Mesenchymal stem cell (in vitro differentiated cells and primary cell): ENCODE measurements around the gene SSBP1. TPM values are rescaled to one million over a fixed set of nuclear protein-coding genes. Genes with fewer than 3 reads are reported as not detected.

Experiments
- DNase-seq: peaks from one replicate; pipeline ENCODE4 v3.0.0-alpha.2; 2013
- H2AFZ ChIP-seq: one replicate; pipeline ENCODE4 v1.6.1; 2013; ENCODE audit warnings: low read depth, mild to moderate bottlenecking, control low read depth, inconsistent platforms, low read length, moderate library complexity
- H2AK5ac ChIP-seq: 2 replicates; pipeline ENCODE4 v1.6.1; 2013; ENCODE audit warnings: low read length, moderate library complexity, mild to moderate bottlenecking, inconsistent platforms; ENCODE audit not compliant: severe bottlenecking
- H2BK120ac ChIP-seq: one replicate; pipeline ENCODE4 v1.6.1; 2013; ENCODE audit warnings: low read depth, mild to moderate bottlenecking, inconsistent platforms, low read length, moderate library complexity
- H2BK12ac ChIP-seq, 2 experiments: one replicate each; pipeline ENCODE4 v1.6.1; 2013; ENCODE audit warnings: inconsistent platforms in 2 of 2, low read length in 2 of 2, mild to moderate bottlenecking in 2 of 2, moderate library complexity in 2 of 2, control low read depth in 1 of 2
- H2BK15ac ChIP-seq: one replicate; pipeline ENCODE4 v1.6.1; 2013; ENCODE audit warnings: mild to moderate bottlenecking, low read depth, inconsistent platforms; ENCODE audit not compliant: poor library complexity, severe bottlenecking
- H2BK5ac ChIP-seq: 2 replicates; pipeline ENCODE4 v1.6.1; 2013; ENCODE audit warnings: low read depth, mild to moderate bottlenecking, low read length, control low read depth, inconsistent platforms; ENCODE audit not compliant: poor library complexity, severe bottlenecking
- H3K14ac ChIP-seq, 2 experiments: one replicate each; pipeline ENCODE4 v1.6.1; 2013; ENCODE audit warnings: inconsistent platforms in 2 of 2, low read length in 2 of 2, control low read depth in 1 of 2, mild to moderate bottlenecking in 1 of 2, moderate library complexity in 1 of 2
- H3K18ac ChIP-seq, 2 experiments: one replicate each; pipeline ENCODE4 v1.6.1; 2013; ENCODE audit warnings: inconsistent platforms in 2 of 2, low read length in 2 of 2, control low read depth in 1 of 2, low read depth in 1 of 2, mild to moderate bottlenecking in 1 of 2
- H3K23ac ChIP-seq, 2 experiments: one replicate each; pipeline ENCODE4 v1.6.1; 2013; ENCODE audit warnings: inconsistent platforms in 2 of 2, low read length in 2 of 2, mild to moderate bottlenecking in 2 of 2, moderate library complexity in 2 of 2, control low read depth in 1 of 2
- H3K27ac ChIP-seq: 2 replicates; pipeline ENCODE4 v1.5.1; 2013; ENCODE audit warnings: mild to moderate bottlenecking, moderate library complexity, low read length, control low read depth, inconsistent platforms; ENCODE audit not compliant: poor library complexity, severe bottlenecking
- H3K27me3 ChIP-seq, 2 experiments: 2 replicates each; pipeline versions ENCODE4 v1.6.1 to v1.7.0; 2013; ENCODE audit warnings: low read length in 2 of 2, mild to moderate bottlenecking in 2 of 2, moderate library complexity in 2 of 2, control low read depth in 1 of 2, inconsistent platforms in 1 of 2; ENCODE audit not compliant: control insufficient read depth in 1 of 2, insufficient read depth in 1 of 2
- H3K36me3 ChIP-seq, 2 experiments: 2 replicates each; pipeline versions ENCODE4 v1.6.1 to v1.7.0; 2013; ENCODE audit warnings: low read length in 2 of 2, control low read depth in 1 of 2, inconsistent platforms in 1 of 2, low read depth in 1 of 2, mild to moderate bottlenecking in 1 of 2; ENCODE audit not compliant: insufficient read depth in 2 of 2, control insufficient read depth in 1 of 2
- H3K4ac ChIP-seq, 2 experiments: one replicate each; pipeline ENCODE4 v1.6.1; 2013; ENCODE audit warnings: inconsistent platforms in 2 of 2, low read length in 2 of 2, mild to moderate bottlenecking in 2 of 2, moderate library complexity in 2 of 2, control low read depth in 1 of 2, low read depth in 1 of 2
- H3K4me1 ChIP-seq: 2 replicates; pipeline ENCODE4 v1.6.1; 2013; ENCODE audit warnings: low read depth, low read length, control low read depth; ENCODE audit not compliant: control insufficient read depth, insufficient read depth
- H3K4me2 ChIP-seq: 2 replicates; pipeline ENCODE4 v1.6.1; 2013; ENCODE audit warnings: low read length, mild to moderate bottlenecking, inconsistent platforms; ENCODE audit not compliant: poor library complexity, severe bottlenecking
- H3K4me3 ChIP-seq, 2 experiments: 2 replicates each; pipeline versions ENCODE4 v1.5.1 to v1.7.0; 2013; ENCODE audit warnings: low read length in 2 of 2, mild to moderate bottlenecking in 2 of 2, control low read depth in 1 of 2, low read depth in 1 of 2; ENCODE audit not compliant: insufficient read depth in 1 of 2
- H3K79me1 ChIP-seq: replicated peaks from 2 replicates; pipeline ENCODE4 v1.6.1; 2013; ENCODE audit warnings: mild to moderate bottlenecking, control low read depth, low read length, inconsistent platforms; ENCODE audit not compliant: poor library complexity, severe bottlenecking
- H3K9ac ChIP-seq: 2 replicates; pipeline ENCODE4 v1.7.0; 2013; ENCODE audit warnings: mild to moderate bottlenecking, low read length, moderate library complexity
- H3K9me3 ChIP-seq: 2 replicates; pipeline ENCODE4 v1.7.0; 2013; ENCODE audit warnings: mild to moderate bottlenecking, low read length; ENCODE audit not compliant: control insufficient read depth
- H4K8ac ChIP-seq: one replicate; pipeline ENCODE4 v1.6.1; 2013; ENCODE audit warnings: inconsistent platforms, mild to moderate bottlenecking, low read length, moderate library complexity
- H4K91ac ChIP-seq: one replicate; pipeline ENCODE4 v1.6.1; 2013; ENCODE audit warnings: mild to moderate bottlenecking, low read length, inconsistent platforms
- WGBS: methylation state at CpG from one replicate; pipeline ENCODE4 v1.1.7; 2013; ENCODE audit warnings: mixed read lengths; 5-methylcytosine and 5-hydroxymethylcytosine counted together
- small RNA-seq: library from polyadenylated mRNA; stranded (forward); fragments of <200 nt; extraction: miRNeasy Mini kit (QIAGEN cat#:217004); gene quantifications from one replicate; pipeline ENCODE3, GENCODE V24; 2013; ENCODE audit warnings: low read depth

The SSBP1 gene

GRCh38 chr7:141788296-141788695, 50.1 kb downstream of the SSBP1 start:
- no peak overlapping the region for H3K14ac ChIP-seq
- no peak overlapping the region for H2AK5ac ChIP-seq
- H3K79me1 ChIP-seq = peaks cover 12% of the 10 kb centered on the region
- H3K36me3 ChIP-seq = peaks cover 15 to 20% of the 10 kb centered on the region in 2 experiments
- no peak overlapping the region for H2BK120ac ChIP-seq
- H3K4me1 ChIP-seq = peaks cover 1% of the 10 kb centered on the region
- no peak overlapping the region for H2BK5ac ChIP-seq
- H2BK12ac ChIP-seq = no peak overlapping the region
- peak overlapping the region; percentile 50 for H4K8ac ChIP-seq
- H3K27me3 ChIP-seq = no peaks in the 10 kb centered on the region
- H3K9me3 ChIP-seq = no peaks in the 10 kb centered on the region
- H4K91ac ChIP-seq = no peak overlapping the region
- no peak overlapping the region for H2AFZ ChIP-seq
- no peak overlapping the region for H3K4me2 ChIP-seq
- H3K9ac ChIP-seq = no peak overlapping the region
- H3K18ac ChIP-seq = no peak overlapping the region
- no peak overlapping the region for H2BK15ac ChIP-seq
- 100% methylated on average over 1 of the region's 2 CpGs for WGBS
- no peak for DNase-seq
- no peak overlapping the region for H3K23ac ChIP-seq
- H3K27ac ChIP-seq = no peak overlapping the region
- no peak overlapping the region for H3K4me3 ChIP-seq
- no peak overlapping the region for H3K4ac ChIP-seq

- Histone ChIP-seq H3K4ac (no peak within 1 kb of the TSS), H3K18ac (no peak within 1 kb of the TSS), H2BK120ac (no peak within 1 kb of the TSS)
Measured at GRCh38 chr7:141789917-141790316, 51.8 kb downstream of the SSBP1 start, which contains the start of gene TAS2R5. TSS of gene TAS2R5 (plus strand) at chr7:141790217. CDS start at chr7:141790362, 145 bp downstream.

GRCh38 chr7:141792526-141792925, 54.4 kb downstream of the SSBP1 start:
- Histone ChIP-seq H2AK5ac (no peak overlapping the region), H3K27ac (no peak overlapping the region), H4K8ac (no peak overlapping the region), H3K9me3 (no peaks in the 10 kb centered on the region), H3K4me1 (no peaks in the 10 kb centered on the region), H3K23ac (no peak overlapping the region), H3K18ac (no peak overlapping the region), H3K4ac (no peak overlapping the region), H2AFZ (no peak overlapping the region), H2BK5ac (no peak overlapping the region), H2BK120ac (no peak overlapping the region), H3K14ac (no peak overlapping the region), H3K36me3 (peaks cover 13 to 23% of the 10 kb centered on the region in 2 experiments), H2BK12ac (no peak overlapping the region), H2BK15ac (no peak overlapping the region), H3K79me1 (peaks cover 2% of the 10 kb centered on the region), H3K27me3 (no peaks in the 10 kb centered on the region), H4K91ac (no peak overlapping the region), H3K4me2 (no peak overlapping the region), H3K4me3 (no peak overlapping the region), H3K9ac (no peak overlapping the region)
- no CpG with 5 or more reads among the region's 2 CpGs for WGBS
- no peak for DNase-seq

More at GRCh38 chr7:141789917-141790316, 51.8 kb downstream of the SSBP1 start, which contains the start of gene TAS2R5:
- H3K4me1 ChIP-seq = peaks cover 1% of the 10 kb centered on the region
- DNase-seq = no peak
- H2BK5ac ChIP-seq = no peak within 1 kb of the TSS
- no peak within 1 kb of the TSS for H2BK12ac ChIP-seq
- no peak within 1 kb of the TSS for H4K8ac ChIP-seq
- no peaks in the 10 kb centered on the region for H3K27me3 ChIP-seq
- no peak within 1 kb of the TSS for H3K9ac ChIP-seq
- no peak within 1 kb of the TSS for H3K4me2 ChIP-seq
- no peaks in the 10 kb centered on the region for H3K9me3 ChIP-seq
- no peak within 1 kb of the TSS for H2AFZ ChIP-seq
- no peak within 1 kb of the TSS for H4K91ac ChIP-seq
- H3K27ac ChIP-seq = no peak within 1 kb of the TSS
- no peak within 1 kb of the TSS for H2AK5ac ChIP-seq
- no peak within 1 kb of the TSS for H2BK15ac ChIP-seq
- no peak within 1 kb of the TSS for H3K23ac ChIP-seq
- peaks cover 12% of the 10 kb centered on the region for H3K79me1 ChIP-seq
- 96% methylated on average over 5 of the region's 5 CpGs for WGBS
- H3K36me3 ChIP-seq = peaks cover 15 to 23% of the 10 kb centered on the region in 2 experiments
- H3K14ac ChIP-seq = no peak within 1 kb of the TSS
- no peak within 1 kb of the TSS for H3K4me3 ChIP-seq

Small RNA genes lying within 50 kb of the gene (small RNA-seq; reads per million reads assigned to genes)
- not detected for gene RNU1-82P
